CD4-positive, alpha-beta memory T cell (primary cell): ENCODE results near the gene NCOA6. TPM values are rescaled to one million over a fixed set of nuclear protein-coding genes. Genes with fewer than 3 reads are reported as not detected.

ENCODE experiments used
- CTCF ChIA-PET: fragments of 350-600 bp; sonication (Branson Sonifier 250); formaldehyde crosslinking; loops from one replicate; lab custom pipeline; 2021; ENCODE audit warnings: inconsistent platforms; ENCODE audit not compliant: partially characterized antibody; lab: Charles Lee
- POLR2A ChIA-PET: fragments of 350-600 bp; sonication (Branson Sonifier 250); formaldehyde crosslinking; loops from one replicate; lab custom pipeline; 2021; ENCODE audit not compliant: partially characterized antibody; lab: Charles Lee
- DNase-seq, 5 donors: peaks; one replicate each; pipeline versions ENCODE4 v3.0.0 to v3.0.0-alpha.2; 2020 to 2022; ENCODE audit warnings: mixed read lengths in 1 of 5
- H3K27ac ChIP-seq: one replicate; pipeline ENCODE4 v1.7.0; 2013; ENCODE audit warnings: low read depth, low read length
- H3K27me3 ChIP-seq: 2 replicates; pipeline ENCODE4 v1.7.0; 2013; ENCODE audit warnings: mild to moderate bottlenecking, low read length, moderate library complexity; ENCODE audit not compliant: insufficient read depth
- H3K36me3 ChIP-seq: 2 replicates; pipeline ENCODE4 v1.7.0; 2013; ENCODE audit warnings: mild to moderate bottlenecking, low read length, moderate library complexity; ENCODE audit not compliant: insufficient read depth
- H3K4me1 ChIP-seq: 2 replicates; pipeline ENCODE4 v1.7.0; 2013; ENCODE audit warnings: mild to moderate bottlenecking, low read length, moderate library complexity; ENCODE audit not compliant: insufficient read depth
- H3K4me3 ChIP-seq, 2 donors: one replicate each; pipeline ENCODE4 v1.7.0; 2013; ENCODE audit warnings: low read length in 2 of 2, mild to moderate bottlenecking in 1 of 2
- H3K9me3 ChIP-seq, 2 donors: one replicate each; pipeline ENCODE4 v1.7.0; 2013; ENCODE audit warnings: low read length in 2 of 2, control low read depth in 1 of 2; ENCODE audit not compliant: control insufficient read depth in 1 of 2
- H3K27ac Mint-ChIP-seq, 7 donors: one replicate each; pipeline ENCODE4 v1.8.0; 2020 to 2021; ENCODE audit warnings: mixed read lengths in 7 of 7, mild to moderate bottlenecking in 6 of 7, inconsistent platforms in 3 of 7, moderate library complexity in 3 of 7
- H3K27me3 Mint-ChIP-seq, 2 donors: one replicate each; pipeline ENCODE4 v1.8.0; 2020 to 2021; ENCODE audit warnings: mixed read lengths in 2 of 2
- H3K36me3 Mint-ChIP-seq, 2 donors: one replicate each; pipeline ENCODE4 v1.8.0; 2020 to 2021; ENCODE audit warnings: mixed read lengths in 2 of 2, inconsistent platforms in 1 of 2, mild to moderate bottlenecking in 1 of 2
- H3K4me1 Mint-ChIP-seq, 4 donors: one replicate each; pipeline ENCODE4 v1.8.0; 2020 to 2021; ENCODE audit warnings: mixed read lengths in 4 of 4, mild to moderate bottlenecking in 1 of 4
- H3K4me3 Mint-ChIP-seq, 8 donors: one replicate each; pipeline ENCODE4 v1.8.0; 2020 to 2021; ENCODE audit warnings: mixed read lengths in 8 of 8, mild to moderate bottlenecking in 7 of 8, moderate library complexity in 6 of 8, inconsistent platforms in 3 of 8
- H3K9me3 Mint-ChIP-seq, 8 donors: one replicate each; pipeline ENCODE4 v1.8.0; 2020 to 2021; ENCODE audit warnings: mixed read lengths in 8 of 8, mild to moderate bottlenecking in 5 of 8, inconsistent platforms in 3 of 8, moderate library complexity in 1 of 8
- intact Hi-C: fragments of 100-400 bp; cut with micrococcal nuclease; formaldehyde crosslinking; loops from one replicate; pipeline ENCODE4 v1.15.1; 2023
- polyA plus RNA-seq, 2 donors: library from polyadenylated mRNA; unstranded; fragments of 300-500 nt; fragmentation: Illumina TruSeq; gene quantifications; one replicate each; pipeline ENCODE4 v1.2.3, GENCODE V29; 2021
- total RNA-seq, 2 experiments: library from RNA; stranded (reverse); gene quantifications; one replicate each; pipeline ENCODE4 v1.2.3, GENCODE V29; 2021

NCOA6 gene
- total and polyA plus RNA-seq, 4 experiments from 2014 or later, result 0.60 to 29.9 (median 21.2) TPM

DNA sequence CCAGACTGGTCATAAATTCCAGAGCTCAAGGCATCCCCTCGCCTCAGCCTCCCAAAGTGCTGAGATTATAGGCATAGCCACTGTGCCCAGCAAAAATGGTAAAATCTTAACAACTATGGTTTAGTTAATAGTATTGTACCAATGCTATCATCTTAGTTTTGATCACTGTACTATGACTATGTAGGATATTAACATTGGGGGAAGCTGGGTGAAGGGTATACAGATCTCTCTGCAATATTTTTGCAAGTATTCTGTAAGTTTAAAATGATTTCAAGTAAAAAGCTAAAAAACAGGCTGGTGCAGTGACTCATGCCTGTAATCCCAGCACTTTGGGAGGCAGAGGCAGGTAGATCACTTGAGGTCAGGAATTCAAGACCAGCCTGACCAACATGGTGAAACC, 156.4 kb downstream of the NCOA6 start:
- Mint-ChIP-seq H3K27me3 (no peaks in the 10 kb centered on the region), H3K4me3 (no peak overlapping the region), H3K27ac (no peak overlapping the region), H3K9me3 (no peaks in the 10 kb centered on the region), H3K36me3 (peaks cover 3 to 8% of the 10 kb centered on the region in 2 donors), H3K4me1 (peaks cover 0 to 7% (median 5%) of the 10 kb centered on the region in 4 donors)
- H3K4me1 ChIP-seq, result no peaks in the 10 kb centered on the region
- H3K27ac ChIP-seq, result no peak overlapping the region
- no peaks in the 10 kb centered on the region for H3K9me3 ChIP-seq
- CTCF ChIA-PET, result interaction anchor here (1.1 kb wide), 1 partner anchor 100 kb away, joined by 4 read pairs; no protein-coding TSS in a partner anchor
- H3K27me3 ChIP-seq, result no peaks in the 10 kb centered on the region
- intact Hi-C loops, result no loop called here
- no peak for DNase-seq
- no peak overlapping the region for H3K4me3 ChIP-seq
- no peaks in the 10 kb centered on the region for H3K36me3 ChIP-seq
- POLR2A ChIA-PET, result interaction anchor here (0.9 to 1.3 kb wide), 2 partner anchors 8 to 153 kb away, joined by 3 read pairs; partner anchors contain the start of genes DYNLRB1 and PIGU

Other genes starting within 250 kb of the NCOA6 start
- 10 to 100 TPM; 15.1 to 18.2 TPM for gene PIGU, start 148.6 kb downstream of the NCOA6 start, total RNA-seq
- 10 to 100 TPM; 24.1 to 34.2 TPM for gene PIGU, start 148.6 kb downstream of the NCOA6 start, polyA plus RNA-seq
- gene TP53INP2, start 121.3 kb downstream of the NCOA6 start, total RNA-seq, result 1 to 10 TPM in 1 of 2 experiments, under 1 TPM in 1; 0.86 to 1.2 TPM
- gene TP53INP2, start 121.3 kb downstream of the NCOA6 start, polyA plus RNA-seq, result under 1 TPM in 1 of 2 donors, not detected in 1; 0.23 TPM
- gene GGT7, start 47.2 kb upstream of the NCOA6 start, total RNA-seq, result 10 to 100 TPM; 35.3 to 37.2 TPM
- 1 to 10 TPM; 2.0 to 5.7 TPM for gene GGT7, start 47.2 kb upstream of the NCOA6 start, polyA plus RNA-seq
- gene ACSS2, start 51.0 kb upstream of the NCOA6 start, total RNA-seq, result 10 to 100 TPM; 19.8 to 24.3 TPM
- 10 to 100 TPM; 11.4 to 14.1 TPM for gene ACSS2, start 51.0 kb upstream of the NCOA6 start, polyA plus RNA-seq
- gene GSS, start 130.2 kb upstream of the NCOA6 start, total RNA-seq, result 10 to 100 TPM; 41.0 to 43.3 TPM
- 10 to 100 TPM; 32.2 to 38.6 TPM for gene GSS, start 130.2 kb upstream of the NCOA6 start, polyA plus RNA-seq
- gene MYH7B, start 130.2 kb upstream of the NCOA6 start, total RNA-seq, result under 1 TPM; 0.39 to 0.47 TPM
- gene MYH7B, start 130.2 kb upstream of the NCOA6 start, polyA plus RNA-seq, result under 1 TPM in 1 of 2 donors, not detected in 1; 0.32 TPM